ENCODE measurements around the gene TOLLIP. TPM values are rescaled to one million over a fixed set of nuclear protein-coding genes. Genes with fewer than 3 reads are reported as not detected.

The TOLLIP gene
- total RNA-seq, 1 experiment from 2014 or later = 78.3 TPM

- Mint-ChIP-seq H3K9me3 (ENCODE audit: unreplicated experiment) (no peaks in the 10 kb centered on the region), H3K4me1 (ENCODE audit: low read depth, unreplicated experiment) (no peaks in the 10 kb centered on the region), H3K36me3 (ENCODE audit: insufficient read depth, unreplicated experiment) (peaks cover 42% of the 10 kb centered on the region), H3K27me3 (ENCODE audit: insufficient read depth, unreplicated experiment) (no peaks in the 10 kb centered on the region), H3K27ac (ENCODE audit: unreplicated experiment) (peak overlapping the region; percentile 32), H3K4me3 (ENCODE audit: unreplicated experiment) (no peak overlapping the region)
- H3K4me1 ChIP-seq = no peaks in the 10 kb centered on the region
- TF ChIP-seq CTCF (IDR thresholded peaks at IDR 0.05; ENCODE audit: insufficient read depth in 1 of 2, low read depth in 1 of 2, low read length in 1 of 2, severe bottlenecking in 1 of 2, unreplicated experiment in 1 of 2) = no peak
- H3K4me3 ChIP-seq (ENCODE audit: low read depth, low read length) = no peak overlapping the region
- ChIA-PET POLR2A (no interaction called here), CTCF (interaction anchor here (0.7 kb wide), 1 partner anchor 549 kb away, joined by 3 read pairs; no protein-coding TSS in a partner anchor)
- no TSS peak for BruUV-seq (replicated peaks)
- H3K27me3 ChIP-seq (replicated peaks; ENCODE audit: control insufficient read depth, insufficient read depth, low read length) = no peaks in the 10 kb centered on the region
- H3K36me3 ChIP-seq (ENCODE audit: control insufficient read depth, insufficient read depth, low read length) = no peaks in the 10 kb centered on the region; the same call in none of the 2 replicates
- intact Hi-C loops (cut with micrococcal nuclease; ENCODE audit: unreplicated experiment) = no loop called here
- no peaks in the 10 kb centered on the region for H3K9me3 ChIP-seq
- DNase-seq = no peak
These were observed 33.2 kb downstream of the TOLLIP start for GRCh38 chr11:1276041-1276790.

GRCh38 chr11:1275021-1275420, 34.4 kb downstream of the TOLLIP start:
- POLR2A ChIA-PET = no interaction called here
- TF ChIP-seq CTCF (IDR thresholded peaks at IDR 0.05; ENCODE audit: insufficient read depth in 1 of 2, low read depth in 1 of 2, low read length in 1 of 2, severe bottlenecking in 1 of 2, unreplicated experiment in 1 of 2) = no peak

GRCh38 chr11:1274501-1274900, 34.9 kb downstream of the TOLLIP start:
- H3K4me1 ChIP-seq = no peaks in the 10 kb centered on the region
- no peaks in the 10 kb centered on the region for H3K9me3 ChIP-seq
- no peak overlapping the region for H3K4me3 Mint-ChIP-seq (ENCODE audit: unreplicated experiment)
- intact Hi-C loops (cut with micrococcal nuclease; ENCODE audit: unreplicated experiment) = no loop called here
- no peaks in the 10 kb centered on the region for H3K9me3 Mint-ChIP-seq (ENCODE audit: unreplicated experiment)
- no peak for DNase-seq
- BruUV-seq (replicated peaks) = no TSS peak
- H3K4me1 Mint-ChIP-seq (ENCODE audit: low read depth, unreplicated experiment) = no peaks in the 10 kb centered on the region
- POLR2A ChIA-PET = no interaction called here
- TF ChIP-seq CTCF (IDR thresholded peaks at IDR 0.05; ENCODE audit: insufficient read depth in 1 of 2, low read depth in 1 of 2, low read length in 1 of 2, severe bottlenecking in 1 of 2, unreplicated experiment in 1 of 2) = no peak
- CTCF ChIA-PET = no interaction called here
- no peaks in the 10 kb centered on the region; the same call in none of the 2 replicates for H3K36me3 ChIP-seq (ENCODE audit: control insufficient read depth, insufficient read depth, low read length)
- no peaks in the 10 kb centered on the region for H3K27me3 Mint-ChIP-seq (ENCODE audit: insufficient read depth, unreplicated experiment)
- no peak overlapping the region for H3K4me3 ChIP-seq (ENCODE audit: low read depth, low read length)
- H3K27me3 ChIP-seq (replicated peaks; ENCODE audit: control insufficient read depth, insufficient read depth, low read length) = no peaks in the 10 kb centered on the region
- no peak overlapping the region for H3K27ac Mint-ChIP-seq (ENCODE audit: unreplicated experiment)
- peaks cover 31% of the 10 kb centered on the region for H3K36me3 Mint-ChIP-seq (ENCODE audit: insufficient read depth, unreplicated experiment)

More at GRCh38 chr11:1275021-1275420, 34.4 kb downstream of the TOLLIP start:
- Histone ChIP-seq H3K36me3 (ENCODE audit: control insufficient read depth, insufficient read depth, low read length) (no peaks in the 10 kb centered on the region; the same call in none of the 2 replicates), H3K4me1 (no peaks in the 10 kb centered on the region), H3K27me3 (replicated peaks; ENCODE audit: control insufficient read depth, insufficient read depth, low read length) (no peaks in the 10 kb centered on the region), H3K9me3 (no peaks in the 10 kb centered on the region), H3K4me3 (ENCODE audit: low read depth, low read length) (no peak overlapping the region)
- Mint-ChIP-seq H3K36me3 (ENCODE audit: insufficient read depth, unreplicated experiment) (peaks cover 35% of the 10 kb centered on the region), H3K4me1 (ENCODE audit: low read depth, unreplicated experiment) (no peaks in the 10 kb centered on the region), H3K27me3 (ENCODE audit: insufficient read depth, unreplicated experiment) (no peaks in the 10 kb centered on the region), H3K9me3 (ENCODE audit: unreplicated experiment) (no peaks in the 10 kb centered on the region), H3K27ac (ENCODE audit: unreplicated experiment) (no peak overlapping the region), H3K4me3 (ENCODE audit: unreplicated experiment) (no peak overlapping the region)
- DNase-seq = no peak
- BruUV-seq (replicated peaks) = TSS peak; percentile 21
- CTCF ChIA-PET = interaction anchor here (0.6 kb wide), 1 partner anchor 203 kb away, joined by 4 read pairs; no protein-coding TSS in a partner anchor
- intact Hi-C loops (cut with micrococcal nuclease; ENCODE audit: unreplicated experiment) = no loop called here

All from Caco-2 (cell line).